Upper lobe of right lung (tissue), 1 donor: ENCODE data around the gene PYGL. TPM values are rescaled to one million over a fixed set of nuclear protein-coding genes. Genes with fewer than 3 reads are reported as not detected.
A peak's percentile ranks its signal among the peaks of the same experiment; 100 is the strongest.

ENCODE experiments used
- ATAC-seq: fragments of 200-7000 bp; cut with Tn5 transposase; one replicate; pipeline ENCODE4 v1.9.1; 2020; ENCODE audit warnings: mild to moderate bottlenecking, moderate library complexity
- DNase-seq: peaks from one replicate; pipeline ENCODE4 v3.0.0-alpha.2; 2020
- H3K27ac ChIP-seq: fragments of 200-600 bp; one replicate; pipeline ENCODE4 v1.8.0; 2022
- H3K27me3 ChIP-seq: fragments of 200-600 bp; one replicate; pipeline ENCODE4 v1.8.0; 2022; ENCODE audit warnings: mild to moderate bottlenecking
- H3K36me3 ChIP-seq: fragments of 200-600 bp; one replicate; pipeline ENCODE4 v1.8.0; 2022
- H3K4me1 ChIP-seq: fragments of 200-600 bp; one replicate; pipeline ENCODE4 v1.8.0; 2022
- H3K4me3 ChIP-seq: fragments of 200-600 bp; one replicate; pipeline ENCODE4 v1.8.0; 2022; ENCODE audit warnings: mild to moderate bottlenecking
- H3K9me3 ChIP-seq: fragments of 200-600 bp; one replicate; pipeline ENCODE4 v1.8.0; 2022
- CTCF ChIP-seq: fragments of 200-600 bp; IDR thresholded peaks from one replicate; pipeline ENCODE4 v1.8.0; 2022; ENCODE audit warnings: antibody characterized with exemption
- intact Hi-C: fragments of 100-400 bp; cut with DNase I; formaldehyde crosslinking; loops from one replicate; pipeline ENCODE4 v1.11.0; 2022
- total RNA-seq: library from RNA; stranded (reverse); fragmentation: NEBNext Ultra II Directional; extraction: Animal tissue kit (Norgen Biotek cat#: 25700); gene quantifications from one replicate; pipeline ENCODE4 v1.2.1, GENCODE V29; 2021
- donor health status: DM: no; HTN: yes; CAD: no; lungs with severe emphysema.

The PYGL gene
- total RNA-seq, 1 donor from 2014 or later, result 46.3 TPM

DNA sequence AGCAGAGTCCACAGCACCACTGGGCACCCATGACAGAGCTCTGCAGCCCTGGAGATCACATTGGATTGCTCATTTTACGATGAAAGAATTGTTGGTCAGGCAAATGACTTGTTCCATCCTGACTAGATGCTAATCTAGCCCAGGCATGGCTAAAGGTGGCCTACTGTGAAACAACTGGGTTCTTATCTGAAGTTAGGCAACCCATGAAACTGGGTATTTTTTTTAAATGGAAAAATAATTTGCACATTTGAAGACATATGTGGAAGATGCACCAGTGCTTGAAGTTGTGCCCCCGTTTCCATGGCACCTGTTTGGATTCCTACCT lies 8.3 kb downstream of the PYGL start:
- TF ChIP-seq CTCF, result no peak
- no peaks in the 10 kb centered on the region for H3K9me3 ChIP-seq
- no peak overlapping the region for H3K4me3 ChIP-seq
- DNase-seq, result no peak
- no peak for ATAC-seq
- no peak overlapping the region for H3K27ac ChIP-seq
- H3K4me1 ChIP-seq, result peaks cover 4% of the 10 kb centered on the region
- intact Hi-C loops, result no loop called here
- H3K27me3 ChIP-seq, result no peaks in the 10 kb centered on the region
- peaks cover 32% of the 10 kb centered on the region for H3K36me3 ChIP-seq

DNA sequence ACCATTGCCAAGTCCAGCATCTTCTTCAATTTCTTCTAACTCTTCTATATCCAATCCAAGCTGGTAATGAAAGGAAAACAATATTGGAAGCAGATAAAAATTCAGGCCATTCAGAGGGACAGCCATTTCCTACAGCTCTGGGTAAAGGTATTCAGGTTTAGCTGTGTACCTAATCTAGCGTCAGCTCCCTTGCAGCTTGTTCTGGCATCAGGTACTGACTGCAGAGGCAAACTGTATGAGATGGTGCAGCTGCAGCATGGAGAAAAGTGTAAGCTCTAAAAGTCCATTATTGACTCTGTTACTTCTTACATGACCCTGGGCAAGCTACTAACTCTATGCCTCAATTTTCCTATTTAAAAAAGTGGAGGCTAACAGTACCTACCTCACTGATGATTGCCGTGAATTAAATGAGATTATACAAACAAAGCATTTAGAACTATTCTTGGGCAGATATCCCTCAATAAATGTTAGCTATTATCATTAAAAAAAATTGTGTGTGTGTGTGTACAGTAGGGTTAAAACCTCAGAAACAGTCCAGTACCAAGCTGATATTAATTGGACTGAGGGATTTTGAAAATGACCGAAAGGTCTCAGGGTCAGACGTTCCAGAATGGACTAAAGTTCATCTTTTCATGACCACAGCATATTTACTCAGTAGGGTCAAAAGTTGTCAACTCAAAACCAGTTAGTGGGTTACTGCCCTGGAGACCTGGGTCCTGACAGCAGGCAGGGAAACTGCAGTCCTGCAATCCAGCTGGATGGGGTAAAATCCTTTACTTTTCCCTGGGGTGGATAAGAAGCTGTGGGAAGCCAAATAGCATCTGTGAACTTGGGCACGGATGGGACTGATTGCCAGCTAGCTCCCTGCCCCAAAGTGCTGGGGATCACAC lies 8.9 kb downstream of the PYGL start:
- peaks cover 4% of the 10 kb centered on the region for H3K4me1 ChIP-seq
- H3K36me3 ChIP-seq, result peaks cover 38% of the 10 kb centered on the region
- TF ChIP-seq CTCF, result no peak
- H3K27ac ChIP-seq, result no peak overlapping the region
- ATAC-seq, result no peak
- intact Hi-C loops, result no loop called here
- no peaks in the 10 kb centered on the region for H3K9me3 ChIP-seq
- H3K4me3 ChIP-seq, result no peak overlapping the region
- no peak for DNase-seq
- H3K27me3 ChIP-seq, result no peaks in the 10 kb centered on the region

DNA sequence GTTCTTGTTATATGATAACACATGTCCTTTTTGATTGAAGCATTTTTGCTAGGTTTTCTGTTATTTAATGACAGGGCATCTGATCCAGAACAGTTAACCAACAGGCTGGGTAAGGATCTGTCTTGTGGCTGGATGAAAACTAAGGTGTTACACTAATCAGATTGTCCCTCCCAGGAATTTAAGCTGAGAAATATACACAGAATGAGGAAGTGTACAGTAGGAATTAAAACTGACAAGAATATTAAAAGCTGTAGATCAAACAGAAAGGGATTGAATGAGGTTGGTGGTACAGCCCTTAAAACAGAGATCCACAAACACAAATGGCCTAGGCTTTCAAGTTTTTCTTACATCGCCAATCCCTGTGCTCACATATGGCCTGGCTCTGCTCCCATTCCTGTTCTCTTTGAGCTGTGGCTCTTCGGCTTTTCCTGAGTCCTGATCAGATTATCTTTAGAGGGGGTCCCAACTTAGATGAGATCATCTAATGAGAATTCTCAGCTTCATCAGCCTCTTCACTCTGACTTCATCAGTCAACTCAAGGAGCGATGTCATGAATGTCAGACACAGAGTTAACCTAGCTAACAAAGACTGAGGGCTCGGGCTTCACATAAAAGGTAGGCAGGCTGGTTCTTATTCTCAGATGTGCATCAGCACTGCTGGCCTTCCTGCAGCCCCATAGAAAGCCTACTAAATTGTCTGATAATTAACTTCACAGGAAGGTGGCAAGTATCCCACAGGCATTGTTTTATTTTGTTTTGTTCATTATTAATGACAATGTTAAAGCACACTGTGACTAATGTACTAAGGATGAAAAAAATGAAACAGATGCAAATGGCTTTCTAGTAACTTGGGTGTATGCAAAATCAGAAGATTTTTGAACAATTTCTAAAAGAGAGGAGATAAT lies 11.4 kb downstream of the PYGL start:
- Histone ChIP-seq H3K27ac (no peak overlapping the region), H3K27me3 (no peaks in the 10 kb centered on the region), H3K36me3 (peaks cover 42% of the 10 kb centered on the region), H3K4me3 (no peak overlapping the region), H3K9me3 (no peaks in the 10 kb centered on the region), H3K4me1 (peaks cover 4% of the 10 kb centered on the region)
- DNase-seq (no peak), ATAC-seq (no peak)
- intact Hi-C loops, result no loop called here
- no peak for TF ChIP-seq CTCF

DNA sequence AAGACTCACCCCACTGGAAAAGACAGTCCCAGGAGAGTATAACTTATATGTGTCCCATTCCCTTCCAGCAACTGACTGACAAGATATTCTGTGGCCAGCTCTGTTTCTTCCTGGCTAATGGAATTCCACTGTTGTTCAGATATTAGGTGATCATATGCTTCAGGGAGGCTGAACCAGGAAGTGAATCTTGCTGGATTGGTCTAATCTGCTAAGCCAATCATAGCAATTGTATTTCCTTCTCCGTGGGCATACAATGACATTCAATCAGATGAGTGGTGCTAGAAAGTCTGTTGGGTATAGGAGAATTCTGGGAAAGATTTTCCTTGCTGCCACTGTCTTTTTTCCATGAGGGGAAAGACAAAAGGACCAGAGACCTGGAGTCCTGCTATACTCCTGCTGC lies 12.1 kb downstream of the PYGL start:
- intact Hi-C loops, result no loop called here
- no peak overlapping the region for H3K4me3 ChIP-seq
- no peak overlapping the region for H3K27ac ChIP-seq
- peaks cover 42% of the 10 kb centered on the region for H3K36me3 ChIP-seq
- no peak for DNase-seq
- H3K4me1 ChIP-seq, result no peaks in the 10 kb centered on the region
- no peaks in the 10 kb centered on the region for H3K27me3 ChIP-seq
- ATAC-seq, result peak; percentile 33
- TF ChIP-seq CTCF, result no peak
- H3K9me3 ChIP-seq, result no peaks in the 10 kb centered on the region

GRCh38 chr14:50931559-50931958 lies 12.7 kb downstream of the PYGL start:
- ATAC-seq (no peak), DNase-seq (no peak)
- TF ChIP-seq CTCF, result no peak
- H3K27me3 ChIP-seq, result no peaks in the 10 kb centered on the region
- H3K27ac ChIP-seq, result no peak overlapping the region
- intact Hi-C loops, result no loop called here
- H3K36me3 ChIP-seq, result peaks cover 42% of the 10 kb centered on the region
- H3K4me3 ChIP-seq, result no peak overlapping the region
- no peaks in the 10 kb centered on the region for H3K4me1 ChIP-seq
- no peaks in the 10 kb centered on the region for H3K9me3 ChIP-seq
